ENCODE measurements around the gene SERPINA1. TPM values are rescaled to one million over a fixed set of nuclear protein-coding genes. Genes with fewer than 3 reads are reported as not detected.

The SERPINA1 gene
- total and polyA plus RNA-seq, 2 experiments from 2014 or later, result 3,480 to 5,074 TPM

DNA sequence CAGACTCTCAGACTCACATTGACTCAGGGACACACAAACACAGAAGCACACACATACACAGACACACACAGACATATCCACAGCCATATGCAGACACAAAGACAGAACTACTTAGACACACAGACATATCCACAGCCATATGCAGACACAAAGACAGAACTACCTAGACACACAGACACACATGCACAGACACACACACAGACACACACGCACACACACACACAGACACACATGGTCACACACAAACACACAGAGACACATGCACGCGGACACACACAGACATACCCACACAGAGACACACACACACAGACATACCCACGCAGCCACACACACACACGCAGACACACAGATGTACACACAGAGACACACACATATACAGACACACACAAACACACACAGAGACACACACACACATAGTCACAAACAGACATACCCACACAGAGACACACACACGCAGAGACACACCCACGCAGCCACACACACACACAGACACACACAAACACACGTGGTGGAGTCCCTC, 25.7 kb downstream of the SERPINA1 start:
- Histone ChIP-seq H3K79me2 (no peaks in the 10 kb centered on the region), H4K20me1 (ENCODE audit: insufficient read depth, poor library complexity, severe bottlenecking) (no peaks in the 10 kb centered on the region)
- WGBS (ENCODE audit: low lambda C conversion rate, missing lambda C conversion rate), result 83% methylated on average over 8 of the region's 8 CpGs

DNA sequence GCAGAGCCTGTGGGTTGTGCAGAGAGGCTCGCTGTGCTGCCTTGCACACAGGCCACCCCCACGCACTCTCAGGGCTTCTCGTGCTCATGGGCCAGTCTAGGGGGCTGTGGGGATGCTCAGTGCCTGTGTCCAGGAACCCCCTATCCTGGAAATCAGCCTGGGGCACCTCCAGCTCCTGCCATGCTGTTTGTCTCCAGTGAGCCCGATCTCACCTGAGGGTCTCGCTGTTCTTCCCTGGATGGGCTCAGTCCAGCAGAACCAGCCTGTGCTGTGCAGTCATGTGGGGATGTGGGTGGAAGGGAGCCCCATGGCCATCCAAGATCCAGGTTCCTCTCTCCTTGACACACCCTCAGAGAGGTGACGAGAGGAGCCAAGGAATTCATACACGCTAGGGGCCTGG, 26.7 kb downstream of the SERPINA1 start:
- no peaks in the 10 kb centered on the region for H4K20me1 ChIP-seq (ENCODE audit: insufficient read depth, poor library complexity, severe bottlenecking)
- no peaks in the 10 kb centered on the region for H3K27me3 ChIP-seq
- no peak overlapping the region for H3K27ac ChIP-seq
- H3K36me3 ChIP-seq (replicated peaks; ENCODE audit: insufficient read depth, low read depth), result no peaks in the 10 kb centered on the region
- H3K79me2 ChIP-seq, result no peaks in the 10 kb centered on the region
- H2AFZ ChIP-seq, result no peak overlapping the region
- 94% methylated on average over 7 of the region's 7 CpGs for WGBS (ENCODE audit: low lambda C conversion rate, missing lambda C conversion rate)
- H3K9me3 ChIP-seq (ENCODE audit: low read depth), result no peaks in the 10 kb centered on the region
- no peak overlapping the region for H3K4me2 ChIP-seq
- no peak for DNase-seq (ENCODE audit: low spot score)
- no peak overlapping the region for H3K4me3 ChIP-seq
- no peaks in the 10 kb centered on the region for H3K9me2 ChIP-seq (replicated peaks; ENCODE audit: insufficient read depth)
- H3K4me1 ChIP-seq (ENCODE audit: insufficient read depth), result no peaks in the 10 kb centered on the region
- TF ChIP-seq EZH2phosphoT487 (IDR thresholded peaks at IDR 0.05; ENCODE audit: low read depth, severe bottlenecking, unreplicated experiment) (no peak), EZH2 (IDR thresholded peaks at IDR 0.05; ENCODE audit: borderline replicate concordance) (no peak)
- TF ChIP-seq, protein P1, sequence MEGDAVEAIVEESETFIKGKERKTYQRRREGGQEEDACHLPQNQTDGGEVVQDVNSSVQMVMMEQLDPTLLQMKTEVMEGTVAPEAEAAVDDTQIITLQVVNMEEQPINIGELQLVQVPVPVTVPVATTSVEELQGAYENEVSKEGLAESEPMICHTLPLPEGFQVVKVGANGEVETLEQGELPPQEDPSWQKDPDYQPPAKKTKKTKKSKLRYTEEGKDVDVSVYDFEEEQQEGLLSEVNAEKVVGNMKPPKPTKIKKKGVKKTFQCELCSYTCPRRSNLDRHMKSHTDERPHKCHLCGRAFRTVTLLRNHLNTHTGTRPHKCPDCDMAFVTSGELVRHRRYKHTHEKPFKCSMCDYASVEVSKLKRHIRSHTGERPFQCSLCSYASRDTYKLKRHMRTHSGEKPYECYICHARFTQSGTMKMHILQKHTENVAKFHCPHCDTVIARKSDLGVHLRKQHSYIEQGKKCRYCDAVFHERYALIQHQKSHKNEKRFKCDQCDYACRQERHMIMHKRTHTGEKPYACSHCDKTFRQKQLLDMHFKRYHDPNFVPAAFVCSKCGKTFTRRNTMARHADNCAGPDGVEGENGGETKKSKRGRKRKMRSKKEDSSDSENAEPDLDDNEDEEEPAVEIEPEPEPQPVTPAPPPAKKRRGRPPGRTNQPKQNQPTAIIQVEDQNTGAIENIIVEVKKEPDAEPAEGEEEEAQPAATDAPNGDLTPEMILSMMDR (IDR thresholded peaks at IDR 0.05; ENCODE audit: poor library complexity), result no peak

More for the DNA sequence above, 25.7 kb downstream of the SERPINA1 start:
- TF ChIP-seq EZH2phosphoT487 (IDR thresholded peaks at IDR 0.05; ENCODE audit: low read depth, severe bottlenecking, unreplicated experiment) (no peak), EZH2 (IDR thresholded peaks at IDR 0.05; ENCODE audit: borderline replicate concordance) (no peak)
- TF ChIP-seq, protein P1 (IDR thresholded peaks at IDR 0.05; ENCODE audit: poor library complexity), result no peak
- no peaks in the 10 kb centered on the region for H3K4me1 ChIP-seq (ENCODE audit: insufficient read depth)
- H3K4me3 ChIP-seq, result no peak overlapping the region
- H3K36me3 ChIP-seq (replicated peaks; ENCODE audit: insufficient read depth, low read depth), result no peaks in the 10 kb centered on the region
- no peaks in the 10 kb centered on the region for H3K9me2 ChIP-seq (replicated peaks; ENCODE audit: insufficient read depth)
- peak overlapping the region; percentile 31 for H3K27ac ChIP-seq
- no peaks in the 10 kb centered on the region for H3K9me3 ChIP-seq (ENCODE audit: low read depth)
- H3K27me3 ChIP-seq, result no peaks in the 10 kb centered on the region
- H2AFZ ChIP-seq, result no peak overlapping the region
- no peak for DNase-seq (ENCODE audit: low spot score)
- no peak overlapping the region for H3K4me2 ChIP-seq

DNA sequence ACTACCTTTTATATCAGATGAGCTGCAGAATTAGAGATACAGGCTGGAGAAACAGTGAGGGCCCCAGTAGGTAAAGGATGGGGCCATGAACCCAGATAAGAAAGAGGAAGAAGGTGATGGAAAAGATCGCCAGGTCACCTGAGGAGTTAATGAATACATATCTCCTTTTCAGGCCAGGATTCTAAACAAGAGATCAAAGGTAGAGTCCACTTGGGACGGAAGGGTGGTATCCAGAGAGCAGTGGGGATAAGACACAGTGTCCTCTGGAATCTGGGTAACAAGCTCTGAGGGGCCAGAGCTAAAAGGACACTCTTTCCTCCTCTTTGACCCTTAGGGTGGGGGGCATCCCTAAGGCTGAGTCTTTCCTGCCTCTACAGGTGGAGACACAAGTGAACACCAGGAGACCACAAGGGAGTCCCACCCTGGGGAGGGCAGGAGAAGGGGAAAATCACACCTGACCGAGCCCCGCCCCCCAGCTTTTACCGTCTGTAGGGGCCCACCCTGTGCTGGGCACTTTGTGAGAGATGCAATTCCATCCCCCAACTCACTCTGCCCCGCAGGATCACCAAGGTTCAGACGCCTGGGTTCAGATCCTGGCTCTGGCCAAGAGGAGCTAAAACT, 27.3 kb downstream of the SERPINA1 start:
- Histone ChIP-seq H2AFZ (no peak overlapping the region), H4K20me1 (ENCODE audit: insufficient read depth, poor library complexity, severe bottlenecking) (no peaks in the 10 kb centered on the region), H3K9me3 (ENCODE audit: low read depth) (no peaks in the 10 kb centered on the region), H3K36me3 (replicated peaks; ENCODE audit: insufficient read depth, low read depth) (no peaks in the 10 kb centered on the region), H3K4me1 (ENCODE audit: insufficient read depth) (no peaks in the 10 kb centered on the region), H3K9me2 (replicated peaks; ENCODE audit: insufficient read depth) (no peaks in the 10 kb centered on the region), H3K27me3 (no peaks in the 10 kb centered on the region), H3K4me3 (no peak overlapping the region), H3K79me2 (no peaks in the 10 kb centered on the region), H3K27ac (peak overlapping the region; percentile 51), H3K4me2 (no peak overlapping the region)
- WGBS (ENCODE audit: low lambda C conversion rate, missing lambda C conversion rate), result 58% methylated on average over 7 of the region's 7 CpGs
- peak; percentile 41 for DNase-seq (ENCODE audit: low spot score)
- no peak for TF ChIP-seq EZH2 (IDR thresholded peaks at IDR 0.05; ENCODE audit: borderline replicate concordance)

DNA sequence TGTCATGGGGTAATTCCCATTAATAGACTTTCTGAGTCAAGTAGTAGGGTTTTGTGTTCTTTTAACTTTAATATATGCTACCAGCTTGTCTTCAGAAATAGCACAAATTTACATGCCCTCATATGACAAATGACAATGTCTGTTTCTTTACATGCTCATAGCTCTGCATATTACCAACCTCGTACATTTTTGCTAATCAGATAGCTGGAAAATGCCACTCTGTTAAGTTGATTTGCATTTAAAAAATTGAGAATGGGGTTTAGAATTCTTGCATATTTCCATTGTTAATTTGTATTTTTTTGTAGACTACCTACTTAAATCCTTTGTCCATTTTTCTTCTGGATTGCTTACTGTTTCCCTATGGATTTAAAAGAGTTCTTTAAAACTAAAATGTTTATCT, 31.2 kb downstream of the SERPINA1 start:
- no peak overlapping the region for H3K4me2 ChIP-seq
- H3K9me3 ChIP-seq (ENCODE audit: low read depth), result no peaks in the 10 kb centered on the region
- DNase-seq (ENCODE audit: low spot score), result no peak
- no peaks in the 10 kb centered on the region for H4K20me1 ChIP-seq (ENCODE audit: insufficient read depth, poor library complexity, severe bottlenecking)
- H3K4me3 ChIP-seq, result no peak overlapping the region
- no peaks in the 10 kb centered on the region for H3K36me3 ChIP-seq (replicated peaks; ENCODE audit: insufficient read depth, low read depth)
- H3K9me2 ChIP-seq (replicated peaks; ENCODE audit: insufficient read depth), result no peaks in the 10 kb centered on the region
- H2AFZ ChIP-seq, result no peak overlapping the region
- no peaks in the 10 kb centered on the region for H3K27me3 ChIP-seq
- TF ChIP-seq, protein P1 (IDR thresholded peaks at IDR 0.05; ENCODE audit: poor library complexity), result no peak
- TF ChIP-seq EZH2phosphoT487 (IDR thresholded peaks at IDR 0.05; ENCODE audit: low read depth, severe bottlenecking, unreplicated experiment) (no peak), EZH2 (IDR thresholded peaks at IDR 0.05; ENCODE audit: borderline replicate concordance) (no peak)
- 60% methylated on average over 1 of the region's 1 CpG for WGBS (ENCODE audit: low lambda C conversion rate, missing lambda C conversion rate)
- H3K79me2 ChIP-seq, result no peaks in the 10 kb centered on the region
- no peak overlapping the region for H3K27ac ChIP-seq
- H3K4me1 ChIP-seq (ENCODE audit: insufficient read depth), result peaks cover 10% of the 10 kb centered on the region
